ENCODE measurements around the gene MIS18A.
"Not testable (repeated sequence)": the region's sequence is repeated elsewhere in the genome, so short reads cannot be mapped to it uniquely, and the experiment has no call there.

MIS18A gene, protein sequence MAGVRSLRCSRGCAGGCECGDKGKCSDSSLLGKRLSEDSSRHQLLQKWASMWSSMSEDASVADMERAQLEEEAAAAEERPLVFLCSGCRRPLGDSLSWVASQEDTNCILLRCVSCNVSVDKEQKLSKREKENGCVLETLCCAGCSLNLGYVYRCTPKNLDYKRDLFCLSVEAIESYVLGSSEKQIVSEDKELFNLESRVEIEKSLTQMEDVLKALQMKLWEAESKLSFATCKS

DNA sequence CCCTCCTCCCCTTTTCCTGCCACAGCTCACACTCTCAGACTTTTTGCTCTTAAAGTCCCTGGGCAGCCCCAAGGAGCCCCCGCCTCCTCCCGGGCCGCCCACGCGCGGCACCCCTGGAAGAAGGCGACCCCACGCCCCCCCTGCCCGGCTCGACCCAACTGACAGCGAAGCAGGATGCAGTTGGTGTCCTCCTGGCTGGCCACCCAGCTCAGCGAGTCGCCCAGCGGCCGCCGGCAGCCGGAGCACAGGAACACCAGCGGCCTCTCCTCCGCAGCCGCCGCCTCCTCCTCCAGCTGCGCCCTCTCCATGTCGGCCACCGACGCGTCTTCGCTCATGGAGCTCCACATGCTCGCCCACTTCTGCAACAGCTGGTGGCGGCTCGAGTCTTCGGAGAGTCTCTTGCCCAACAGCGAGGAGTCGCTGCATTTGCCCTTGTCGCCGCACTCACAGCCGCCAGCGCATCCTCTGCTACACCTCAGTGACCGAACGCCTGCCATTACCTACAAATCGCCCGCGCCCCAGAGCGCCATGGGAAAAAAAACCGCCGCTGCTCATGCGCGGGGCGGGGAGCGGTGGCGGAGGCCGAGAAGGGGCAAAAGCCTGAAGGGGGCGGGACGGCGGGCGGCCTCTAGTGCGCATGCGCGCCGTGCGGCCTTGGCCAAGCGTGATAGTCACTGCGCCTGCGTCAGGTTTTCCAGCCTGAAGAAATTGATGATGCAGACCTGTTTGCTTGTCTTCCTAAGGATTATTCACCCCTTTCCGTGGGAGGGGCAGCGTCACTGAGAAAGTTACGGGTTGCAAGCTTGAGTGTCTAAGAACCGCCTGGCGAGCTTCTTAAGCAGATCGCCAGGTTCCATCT lies at the start of gene MIS18A:
MIS18A (minus strand) TSS at position 532 of the 859 bp plus-strand sequence; CDS start at position 497, 35 bp downstream.
- DNase-seq: peak; percentile 98

DNA sequence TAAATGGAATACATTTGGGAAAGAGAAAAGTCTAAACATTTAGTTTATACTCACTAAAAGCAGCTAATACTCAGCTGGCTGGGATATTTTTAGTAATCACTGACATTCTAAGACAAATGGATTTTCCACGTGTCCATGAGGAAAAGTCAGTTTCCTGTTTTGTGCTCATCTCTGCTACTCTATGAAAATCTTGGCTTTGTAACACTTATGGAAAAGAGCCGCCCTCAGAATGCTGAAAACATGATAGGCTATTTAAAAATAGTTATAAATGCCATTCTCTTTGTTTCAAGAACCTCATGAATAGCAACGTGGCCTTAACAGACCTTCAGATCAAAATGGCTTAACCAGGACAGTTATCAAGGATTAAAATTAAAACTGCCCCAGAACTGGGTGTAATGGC lies 49.7 kb upstream of the MIS18A start:
- no peak for DNase-seq

GRCh38 chr21:32325706-32326105 lies 46.9 kb upstream of the MIS18A start:
- no peak for DNase-seq

GRCh38 chr21:32322676-32323075 lies 43.8 kb upstream of the MIS18A start:
- DNase-seq: no peak

DNA sequence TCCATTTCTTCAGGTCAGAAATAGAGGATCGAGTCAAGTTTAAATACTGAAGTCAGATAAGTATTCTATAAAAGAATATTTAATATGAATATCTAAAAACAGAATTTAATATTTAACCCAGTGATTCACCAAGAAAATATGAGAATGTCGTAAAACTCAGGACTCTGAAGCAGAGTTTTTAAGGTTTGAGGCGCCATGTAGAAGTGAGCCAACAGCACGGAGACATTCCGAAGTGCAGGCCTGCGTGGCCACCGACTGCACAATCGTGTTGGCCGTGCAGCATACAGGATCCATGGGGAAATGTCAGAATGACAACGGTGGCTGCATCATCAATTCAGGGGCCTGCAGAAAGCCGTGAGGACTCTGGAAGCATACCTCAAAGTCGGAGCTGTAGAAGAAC lies 43.3 kb upstream of the MIS18A start:
- DNase-seq: no peak

DNA sequence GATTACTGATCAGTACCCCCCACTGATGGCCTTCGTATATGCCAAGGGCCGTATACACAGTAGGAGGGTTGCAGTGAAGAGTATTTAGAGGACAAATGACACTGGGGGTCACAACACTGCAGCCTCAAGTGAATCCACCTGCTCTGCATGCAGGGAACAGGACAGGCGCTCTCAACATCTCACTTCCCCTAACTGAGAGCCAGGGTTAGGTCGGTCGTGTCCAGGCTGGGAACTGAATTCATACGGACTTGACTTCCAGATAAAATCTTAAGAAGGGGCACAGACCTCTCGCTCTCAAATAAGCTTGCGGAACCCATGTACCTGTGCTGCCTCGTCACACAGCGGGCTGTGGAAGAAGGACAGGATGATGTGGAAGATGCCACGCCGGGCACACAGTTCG lies 42.6 kb upstream of the MIS18A start:
- DNase-seq: no peak

GRCh38 chr21:32320726-32321125 lies 41.9 kb upstream of the MIS18A start:
- no peak for DNase-seq

- DNase-seq: no peak
Observed at GRCh38 chr21:32320059-32320458, 41.2 kb upstream of the MIS18A start.

GRCh38 chr21:32319012-32319411 lies 40.2 kb upstream of the MIS18A start:
- no peak for DNase-seq

GRCh38 chr21:32317726-32318125 lies 38.9 kb upstream of the MIS18A start:
- no peak for DNase-seq

DNA sequence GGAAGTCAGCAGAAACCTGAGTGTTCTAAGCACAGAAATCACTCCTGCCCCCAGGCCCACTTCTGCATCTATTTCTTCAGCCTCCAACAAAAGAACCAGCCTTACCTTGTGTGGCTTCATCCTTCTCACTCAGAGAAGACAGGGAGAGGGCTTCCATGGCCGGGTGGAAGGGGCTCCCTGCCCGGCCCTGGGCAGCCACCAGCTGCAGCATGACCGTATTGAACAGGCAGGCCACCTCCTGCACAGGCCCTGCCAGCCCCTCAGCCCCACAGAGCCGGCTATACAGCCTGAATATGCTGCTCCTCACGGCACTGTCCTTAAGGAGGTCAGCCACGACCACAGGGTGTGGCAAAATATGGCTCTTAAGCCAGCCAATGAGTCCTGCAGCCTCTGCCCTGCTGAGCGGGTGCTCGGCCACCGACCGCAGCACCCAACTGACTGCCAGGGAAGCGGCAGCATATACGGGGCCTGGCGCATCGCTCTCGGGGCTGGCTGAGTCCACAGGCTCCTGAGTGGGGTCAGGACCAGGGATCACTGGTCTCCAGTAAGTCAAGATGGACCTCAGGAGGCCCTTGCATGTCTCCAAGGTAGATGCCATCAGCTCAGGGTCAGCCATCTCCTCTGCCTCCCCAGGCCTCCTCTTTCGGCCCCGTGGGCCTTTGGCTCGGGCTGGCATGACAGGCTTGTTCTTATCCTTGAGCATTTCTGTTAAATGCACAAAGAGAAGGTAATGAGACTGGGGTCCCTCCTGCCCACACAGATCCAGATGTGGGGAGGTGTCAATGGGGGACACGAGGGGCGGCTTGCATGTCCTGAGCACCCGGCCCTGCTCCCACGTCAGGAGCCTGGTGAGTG lies 37.7 kb upstream of the MIS18A start:
- DNase-seq: no peak

GRCh38 chr21:32315511-32316281 lies 36.8 kb upstream of the MIS18A start:
- DNase-seq: no peak

GRCh38 chr21:32314806-32315205 lies 36.0 kb upstream of the MIS18A start:
- DNase-seq: no peak

- no peak for DNase-seq
Observed at GRCh38 chr21:32312976-32313375, 34.1 kb upstream of the MIS18A start.

DNA sequence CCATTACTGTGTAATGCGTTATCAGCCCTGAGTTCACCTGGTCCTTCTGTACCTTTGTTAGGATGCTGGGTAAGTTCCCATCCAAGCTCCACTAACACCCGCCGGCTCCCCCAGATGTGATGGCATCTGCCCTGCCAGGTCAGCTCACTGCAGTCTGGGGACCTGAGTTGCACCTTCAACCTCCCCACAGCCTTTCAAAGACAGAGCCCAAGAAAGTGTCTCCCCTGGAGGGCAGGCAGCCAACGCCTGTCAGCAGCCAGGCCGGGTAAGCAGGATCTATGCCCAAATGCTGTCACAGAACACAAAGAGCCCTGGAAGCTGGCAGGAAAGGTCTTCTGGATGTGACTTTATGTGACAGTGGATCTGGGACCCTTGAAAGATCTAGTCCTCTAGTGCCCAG lies 33.5 kb upstream of the MIS18A start:
- DNase-seq: no peak

- no peak for DNase-seq
Observed at GRCh38 chr21:32311621-32312020, 32.8 kb upstream of the MIS18A start.

GRCh38 chr21:32310976-32311375 lies 32.1 kb upstream of the MIS18A start:
- not testable (repeated sequence) for DNase-seq

- no peak for DNase-seq
Observed at GRCh38 chr21:32309906-32310460, 31.1 kb upstream of the MIS18A start.

DNA sequence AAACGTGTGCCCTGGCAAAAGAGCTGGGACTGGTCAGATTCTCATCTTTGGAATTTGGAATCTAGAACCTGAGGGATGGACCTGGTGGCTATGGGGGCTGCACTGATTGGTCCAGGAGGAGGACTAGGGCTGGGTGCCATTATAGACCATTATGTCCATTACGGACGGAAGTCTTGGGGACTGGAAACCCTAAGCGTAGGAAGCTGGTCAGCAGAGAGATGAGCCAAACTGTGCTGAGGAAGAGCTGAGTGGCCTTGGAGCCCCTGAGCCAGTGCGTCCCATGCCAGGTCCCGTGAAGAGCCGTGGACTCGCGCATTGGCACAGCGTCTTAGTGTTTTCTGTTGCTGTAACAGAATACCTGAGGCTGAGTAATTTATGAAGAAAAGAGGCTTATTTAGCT lies 29.8 kb upstream of the MIS18A start:
- DNase-seq: no peak

GRCh38 chr21:32307706-32308105 lies 28.9 kb upstream of the MIS18A start:
- DNase-seq: no peak

GRCh38 chr21:32306021-32306780 lies 27.4 kb upstream of the MIS18A start:
- no peak for DNase-seq

- DNase-seq: no peak
Observed at GRCh38 chr21:32304998-32305397, 26.1 kb upstream of the MIS18A start.

All from stimulated activated CD4-positive, alpha-beta T cell treated with anti-CD3 and anti-CD28 coated beads, Interleukin-12 subunit alpha, Interleukin-12 subunit beta, amount 100 ng/mL, for 4 hours (primary cell).